ENCODE measurements around the gene TEKT3. TPM values are rescaled to one million over a fixed set of nuclear protein-coding genes. Genes with fewer than 3 reads are reported as not detected.

The TEKT3 gene
- total and polyA plus RNA-seq, 9 of the 15 experiments (the other 6 are each of a cell fraction or from before 2014, with no cell fraction given), result not detected

DNA sequence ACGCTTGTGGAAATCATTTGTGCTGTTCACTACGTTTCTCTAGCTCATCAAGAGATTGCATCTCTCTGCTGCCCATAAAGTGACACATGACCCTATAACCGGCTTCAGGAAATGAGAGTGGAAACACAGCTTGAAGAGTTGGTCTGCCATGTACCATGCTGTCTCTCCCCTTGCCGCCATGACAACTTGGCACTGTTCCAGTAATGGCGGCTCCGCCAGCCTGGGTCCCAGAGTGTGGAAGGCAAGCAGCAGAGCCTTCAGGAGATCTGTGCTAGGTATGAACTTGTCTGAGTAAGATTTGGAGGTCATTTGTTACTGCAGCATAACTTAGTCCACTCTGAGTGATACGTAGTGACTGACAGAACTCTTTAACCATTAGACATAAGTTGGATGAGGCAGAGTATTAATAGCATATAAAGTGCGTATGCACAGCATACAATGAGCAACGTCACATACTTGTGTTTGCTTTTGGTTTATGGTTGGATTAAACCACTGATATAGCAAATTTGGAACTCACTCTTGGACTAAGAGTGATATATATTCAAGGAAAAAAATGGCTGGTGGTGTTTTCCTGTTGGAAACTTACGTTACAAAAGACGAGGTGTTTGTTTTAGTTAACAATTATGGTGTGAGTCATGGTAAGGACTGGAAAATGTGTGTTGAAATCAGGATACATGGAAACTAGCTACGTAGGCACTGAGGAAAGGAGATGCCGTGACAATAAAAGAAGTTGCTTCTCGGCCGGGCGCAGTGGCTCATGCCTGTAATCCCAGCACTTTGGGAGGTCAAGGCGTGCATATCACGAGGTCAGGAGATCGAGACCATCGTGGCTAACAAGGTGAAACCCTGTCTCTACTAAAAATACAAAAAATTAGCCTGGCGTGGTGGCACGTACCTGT lies 51.9 kb downstream of the TEKT3 start:
- Histone ChIP-seq H3K9ac (ENCODE audit: insufficient read depth in 1 of 2, low read depth in 2 of 2, low read length in 2 of 2) (no peak overlapping the region), H3K27me3 (ENCODE audit: control insufficient read depth in 2 of 2, insufficient read depth in 2 of 2, low read length in 2 of 2) (no peaks in the 10 kb centered on the region), H3K36me3 (ENCODE audit: control insufficient read depth, insufficient read depth, low read length) (no peaks in the 10 kb centered on the region), H3K9me3 (replicated peaks; ENCODE audit: control insufficient read depth, insufficient read depth, low read depth, low read length) (no peaks in the 10 kb centered on the region), H3K27ac (ENCODE audit: extremely low read depth, low read depth, low read length) (no peak overlapping the region), H3K79me2 (ENCODE audit: control insufficient read depth, insufficient read depth, low read length) (no peaks in the 10 kb centered on the region), H3K4me3 (no peak overlapping the region), H3K4me2 (ENCODE audit: insufficient read depth, low read length) (peak overlapping the region; percentile 53; the same call in 1 of the 2 replicates), H4K20me1 (replicated peaks; ENCODE audit: control insufficient read depth, insufficient read depth, low read length) (no peaks in the 10 kb centered on the region), H3K9me1 (ENCODE audit: control insufficient read depth, insufficient read depth, low read length) (no peaks in the 10 kb centered on the region), H3K4me1 (replicated peaks in 1 of 2; ENCODE audit: control insufficient read depth in 2 of 2, insufficient read depth in 2 of 2, low read length in 2 of 2) (peaks cover 0 to 6% of the 10 kb centered on the region in 2 experiments; a peak in 2 of 5 replicates), H2AFZ (ENCODE audit: low read depth, low read length) (peak overlapping the region; percentile 89)
- no peak for TF ChIP-seq ZNF133 (CRISPR knock-in tag; IDR thresholded peaks at IDR 0.05)
- no peak for TF ChIP-seq POLR2AphosphoS2 (IDR thresholded peaks at IDR 0.05; ENCODE audit: low read length)
- TF ChIP-seq NR2C2 (CRISPR knock-in tag; IDR thresholded peaks at IDR 0.05), result no peak
- TF ChIP-seq NR2C2 (tag; IDR thresholded peaks at IDR 0.05), result peak; percentile 39; the same call in 1 of the 2 replicates
- TF ChIP-seq, protein P1, sequence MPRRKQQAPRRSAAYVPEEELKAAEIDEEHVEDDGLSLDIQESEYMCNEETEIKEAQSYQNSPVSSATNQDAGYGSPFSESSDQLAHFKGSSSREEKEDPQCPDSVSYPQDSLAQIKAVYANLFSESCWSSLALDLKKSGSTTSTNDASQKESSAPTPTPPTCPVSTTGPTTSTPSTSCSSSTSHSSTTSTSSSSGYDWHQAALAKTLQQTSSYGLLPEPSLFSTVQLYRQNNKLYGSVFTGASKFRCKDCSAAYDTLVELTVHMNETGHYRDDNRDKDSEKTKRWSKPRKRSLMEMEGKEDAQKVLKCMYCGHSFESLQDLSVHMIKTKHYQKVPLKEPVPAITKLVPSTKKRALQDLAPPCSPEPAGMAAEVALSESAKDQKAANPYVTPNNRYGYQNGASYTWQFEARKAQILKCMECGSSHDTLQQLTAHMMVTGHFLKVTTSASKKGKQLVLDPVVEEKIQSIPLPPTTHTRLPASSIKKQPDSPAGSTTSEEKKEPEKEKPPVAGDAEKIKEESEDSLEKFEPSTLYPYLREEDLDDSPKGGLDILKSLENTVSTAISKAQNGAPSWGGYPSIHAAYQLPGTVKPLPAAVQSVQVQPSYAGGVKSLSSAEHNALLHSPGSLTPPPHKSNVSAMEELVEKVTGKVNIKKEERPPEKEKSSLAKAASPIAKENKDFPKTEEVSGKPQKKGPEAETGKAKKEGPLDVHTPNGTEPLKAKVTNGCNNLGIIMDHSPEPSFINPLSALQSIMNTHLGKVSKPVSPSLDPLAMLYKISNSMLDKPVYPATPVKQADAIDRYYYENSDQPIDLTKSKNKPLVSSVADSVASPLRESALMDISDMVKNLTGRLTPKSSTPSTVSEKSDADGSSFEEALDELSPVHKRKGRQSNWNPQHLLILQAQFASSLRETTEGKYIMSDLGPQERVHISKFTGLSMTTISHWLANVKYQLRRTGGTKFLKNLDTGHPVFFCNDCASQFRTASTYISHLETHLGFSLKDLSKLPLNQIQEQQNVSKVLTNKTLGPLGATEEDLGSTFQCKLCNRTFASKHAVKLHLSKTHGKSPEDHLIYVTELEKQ (CRISPR knock-in tag; IDR thresholded peaks at IDR 0.05), result no peak
- TF ChIP-seq RFX1 (IDR thresholded peaks at IDR 0.05), result peak; percentile 40; the same call in 1 of the 2 replicates
- TF ChIP-seq ZNF589 (CRISPR knock-in tag; IDR thresholded peaks at IDR 0.05; ENCODE audit: low read depth), result 0 out of 2 replicates have a peak, but pooled peaks have one; percentile 24
- TF ChIP-seq, protein P2, sequence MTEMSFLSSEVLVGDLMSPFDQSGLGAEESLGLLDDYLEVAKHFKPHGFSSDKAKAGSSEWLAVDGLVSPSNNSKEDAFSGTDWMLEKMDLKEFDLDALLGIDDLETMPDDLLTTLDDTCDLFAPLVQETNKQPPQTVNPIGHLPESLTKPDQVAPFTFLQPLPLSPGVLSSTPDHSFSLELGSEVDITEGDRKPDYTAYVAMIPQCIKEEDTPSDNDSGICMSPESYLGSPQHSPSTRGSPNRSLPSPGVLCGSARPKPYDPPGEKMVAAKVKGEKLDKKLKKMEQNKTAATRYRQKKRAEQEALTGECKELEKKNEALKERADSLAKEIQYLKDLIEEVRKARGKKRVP (CRISPR knock-in tag; IDR thresholded peaks at IDR 0.05), result no peak
- TF ChIP-seq NFIX (CRISPR knock-in tag; IDR thresholded peaks at IDR 0.05; ENCODE audit: low read depth), result peak; percentile 58
- TF ChIP-seq ARNT (IDR thresholded peaks at IDR 0.05), result no peak
- peak; percentile 36 to 80 (median 38) for TF ChIP-seq YY1 (IDR thresholded peaks at IDR 0.05; ENCODE audit: borderline replicate concordance in 1 of 3, control insufficient read depth in 1 of 3, extremely low read depth in 1 of 3, insufficient read depth in 3 of 3, insufficient read length in 1 of 3, insufficient replicate concordance in 2 of 3, low read depth in 1 of 3, low read length in 2 of 3)
- peak; percentile 45 for TF ChIP-seq SMAD1 (IDR thresholded peaks at IDR 0.05; ENCODE audit: low read depth, low read length, partially characterized antibody)
- TF ChIP-seq NFIC (IDR thresholded peaks at IDR 0.05), result peak; percentile 93
- no TSS peak for BruUV-seq (replicated peaks)
- ChIA-PET POLR2A (no interaction called here), CTCF (ENCODE audit: low intra/inter-chr PET ratio) (no interaction called here)
- intact Hi-C loops (cut with micrococcal nuclease) (no loop called here), in situ Hi-C loops (cut with MboI) (no loop called here)
- 27% methylated on average over 18 of the region's 22 CpGs for WGBS (ENCODE audit: insufficient coverage, low coverage, missing lambda C conversion rate)
- FAIRE-seq, result no peak
- no peak for ATAC-seq
- DNase-seq (ENCODE audit: extremely low read depth in 1 of 4, low spot score in 3 of 4), result peak in 3 of 4 experiments; percentile 12 to 21 (median 13)

Data from K562 (cell line).